Stimulated activated CD8-positive, alpha-beta memory T cell treated with anti-CD3 and anti-CD28 coated beads, Interleukin-7, amount 100 ng/mL, for 1 hour (primary cell): ENCODE data around the gene MSGN1.

Source experiments
- DNase-seq, 2 donors: peaks; one replicate each; pipeline ENCODE4 v3.0.0-alpha.2; 2020; ENCODE audit warnings: low read depth in 2 of 2

MSGN1 gene

GRCh38 chr2:17816396-17817245, at the start of gene MSGN1:
Gene MSGN1 (plus strand): TSS chr2:17816460. CDS start chr2:17816519, 59 bp downstream.
- no peak for DNase-seq

GRCh38 chr2:17768894-17769293, 47.4 kb upstream of the MSGN1 start:
- no peak for DNase-seq

GRCh38 chr2:17771956-17772355, 44.3 kb upstream of the MSGN1 start:
- no peak for DNase-seq

- DNase-seq, result no peak
Measured at GRCh38 chr2:17772532-17772931, 43.7 kb upstream of the MSGN1 start.

- no peak for DNase-seq
Measured at GRCh38 chr2:17780546-17780945, 35.7 kb upstream of the MSGN1 start.

- no peak for DNase-seq
Measured at GRCh38 chr2:17781482-17781881, 34.8 kb upstream of the MSGN1 start.

- no peak for DNase-seq
Measured at GRCh38 chr2:17786727-17787126, 29.5 kb upstream of the MSGN1 start.

GRCh38 chr2:17788773-17789172, 27.5 kb upstream of the MSGN1 start:
- no peak for DNase-seq

GRCh38 chr2:17790536-17790935, 25.7 kb upstream of the MSGN1 start:
- no peak for DNase-seq

GRCh38 chr2:17791121-17791816, 25.0 kb upstream of the MSGN1 start:
- no peak for DNase-seq

GRCh38 chr2:17791817-17792130, 24.5 kb upstream of the MSGN1 start:
- DNase-seq, result no peak

GRCh38 chr2:17792515-17792914, 23.7 kb upstream of the MSGN1 start:
- DNase-seq, result no peak

GRCh38 chr2:17793296-17793695, 23.0 kb upstream of the MSGN1 start:
- DNase-seq, result no peak

- no peak for DNase-seq
Measured at GRCh38 chr2:17793803-17794354, 22.4 kb upstream of the MSGN1 start.

GRCh38 chr2:17795309-17795708, 21.0 kb upstream of the MSGN1 start:
- no peak for DNase-seq

GRCh38 chr2:17798338-17798737, 17.9 kb upstream of the MSGN1 start:
- DNase-seq, result no peak

- no peak for DNase-seq
Measured at GRCh38 chr2:17799301-17800120, 16.7 kb upstream of the MSGN1 start.

GRCh38 chr2:17800219-17800618, 16.0 kb upstream of the MSGN1 start:
- no peak for DNase-seq

GRCh38 chr2:17800693-17801458, 15.4 kb upstream of the MSGN1 start:
- no peak for DNase-seq

GRCh38 chr2:17803497-17803896, 12.8 kb upstream of the MSGN1 start:
- no peak for DNase-seq

GRCh38 chr2:17804358-17804757, 11.9 kb upstream of the MSGN1 start:
- no peak for DNase-seq
